Measurements from ENCODE around the gene CHRNA5.

DNA sequence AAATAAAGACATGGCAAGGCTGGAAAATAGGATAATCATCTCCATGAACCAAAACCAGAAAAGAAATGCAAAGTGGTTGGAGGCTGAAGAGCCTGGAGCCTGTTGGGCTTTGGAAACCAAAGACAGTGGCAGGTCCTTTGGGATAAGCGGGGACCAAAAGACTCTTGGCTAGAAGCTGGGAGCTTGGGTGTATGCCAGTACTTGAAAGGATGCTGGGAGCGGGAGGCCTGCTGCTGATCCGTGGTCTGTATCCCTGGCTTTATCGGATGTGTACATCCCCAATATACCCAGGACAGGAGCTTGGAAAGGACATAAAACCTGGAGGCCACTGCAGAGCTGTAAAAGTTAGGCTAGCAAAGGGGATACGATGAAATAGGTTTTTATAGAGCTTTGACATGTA, 77.0 kb downstream of the CHRNA5 start:
- TF ChIP-seq YY1 (IDR thresholded peaks at IDR 0.05; ENCODE audit: insufficient read depth, insufficient read length) (no peak), ZNF274 (IDR thresholded peaks at IDR 0.05; ENCODE audit: low read depth, low read length) (no peak)
